Cardiac muscle cell (in vitro differentiated cells and primary cell): ENCODE measurements around the gene CPEB1. TPM values are rescaled to one million over a fixed set of nuclear protein-coding genes. Genes with fewer than 3 reads are reported as not detected.

Experiments
- DNase-seq, 2 donors: peaks; one replicate each; pipeline versions ENCODE4 v3.0.0 to v3.0.0-alpha.2; 2010 to 2017; ENCODE audit warnings: low read depth in 1 of 2, low spot score in 1 of 2
- H3K27ac ChIP-seq: fragments of 200-600 bp; sonication (generic); 2 replicates; pipeline ENCODE4 v1.5.1; 2016
- H3K27me3 ChIP-seq: fragments of 200-600 bp; sonication (generic); 2 replicates; pipeline ENCODE4 v1.6.0; 2016; ENCODE audit warnings: control low read depth
- H3K36me3 ChIP-seq: fragments of 200-600 bp; sonication (generic); 2 replicates; pipeline ENCODE4 v1.5.1; 2016; ENCODE audit warnings: control low read depth
- H3K4me1 ChIP-seq: fragments of 200-600 bp; sonication (generic); 2 replicates; pipeline ENCODE4 v1.8.1; 2017; ENCODE audit warnings: low read depth, mild to moderate bottlenecking, mixed run types
- H3K4me3 ChIP-seq: fragments of 200-600 bp; sonication (generic); 2 replicates; pipeline ENCODE4 v1.5.1; 2016; ENCODE audit warnings: mild to moderate bottlenecking
- H3K9me3 ChIP-seq: fragments of 200-600 bp; sonication (generic); 2 replicates; pipeline ENCODE4 v1.5.1; 2017; ENCODE audit warnings: low read depth, mild to moderate bottlenecking, control low read depth
- polyA plus RNA-seq: library from polyadenylated mRNA; unstranded; fragments of >200 nt; fragmentation: Nextera tagmentation; extraction: Ambion mirVana; gene quantifications from 2 replicates; pipeline ENCODE4 v1.2.1, GENCODE V29; 2016
- total RNA-seq: library from RNA; depleted of rRNA; stranded (reverse); fragments of >200 nt; gene quantifications from 2 replicates; pipeline ENCODE4 v1.2.3, GENCODE V29; 2016
- TF ChIP-seq, protein P1 (sequence below): IDR thresholded peaks from 2 replicates; pipeline ENCODE4 v1.5.1; 2012; ENCODE audit warnings: low read depth, mild to moderate bottlenecking, low read length

CPEB1 gene
- total and polyA plus RNA-seq, 2 experiments from 2014 or later, result 1.9 to 2.3 TPM

- TF ChIP-seq, protein P1, sequence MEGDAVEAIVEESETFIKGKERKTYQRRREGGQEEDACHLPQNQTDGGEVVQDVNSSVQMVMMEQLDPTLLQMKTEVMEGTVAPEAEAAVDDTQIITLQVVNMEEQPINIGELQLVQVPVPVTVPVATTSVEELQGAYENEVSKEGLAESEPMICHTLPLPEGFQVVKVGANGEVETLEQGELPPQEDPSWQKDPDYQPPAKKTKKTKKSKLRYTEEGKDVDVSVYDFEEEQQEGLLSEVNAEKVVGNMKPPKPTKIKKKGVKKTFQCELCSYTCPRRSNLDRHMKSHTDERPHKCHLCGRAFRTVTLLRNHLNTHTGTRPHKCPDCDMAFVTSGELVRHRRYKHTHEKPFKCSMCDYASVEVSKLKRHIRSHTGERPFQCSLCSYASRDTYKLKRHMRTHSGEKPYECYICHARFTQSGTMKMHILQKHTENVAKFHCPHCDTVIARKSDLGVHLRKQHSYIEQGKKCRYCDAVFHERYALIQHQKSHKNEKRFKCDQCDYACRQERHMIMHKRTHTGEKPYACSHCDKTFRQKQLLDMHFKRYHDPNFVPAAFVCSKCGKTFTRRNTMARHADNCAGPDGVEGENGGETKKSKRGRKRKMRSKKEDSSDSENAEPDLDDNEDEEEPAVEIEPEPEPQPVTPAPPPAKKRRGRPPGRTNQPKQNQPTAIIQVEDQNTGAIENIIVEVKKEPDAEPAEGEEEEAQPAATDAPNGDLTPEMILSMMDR, result no peak
- Histone ChIP-seq H3K9me3 (no peaks in the 10 kb centered on the region), H3K4me3 (no peak overlapping the region), H3K27ac (no peak overlapping the region), H3K27me3 (peaks cover 33% of the 10 kb centered on the region), H3K4me1 (no peaks in the 10 kb centered on the region), H3K36me3 (no peaks in the 10 kb centered on the region)
- no peak for DNase-seq
Measured at GRCh38 chr15:82656641-82657266, 9.6 kb upstream of the CPEB1 start.

- Histone ChIP-seq H3K36me3 (no peaks in the 10 kb centered on the region), H3K27ac (no peak overlapping the region), H3K4me3 (no peak overlapping the region), H3K27me3 (peaks cover 44% of the 10 kb centered on the region), H3K9me3 (no peaks in the 10 kb centered on the region), H3K4me1 (no peaks in the 10 kb centered on the region)
- DNase-seq, result no peak
- TF ChIP-seq, protein P1, result no peak
Measured at GRCh38 chr15:82655606-82656005, 8.4 kb upstream of the CPEB1 start.

DNA sequence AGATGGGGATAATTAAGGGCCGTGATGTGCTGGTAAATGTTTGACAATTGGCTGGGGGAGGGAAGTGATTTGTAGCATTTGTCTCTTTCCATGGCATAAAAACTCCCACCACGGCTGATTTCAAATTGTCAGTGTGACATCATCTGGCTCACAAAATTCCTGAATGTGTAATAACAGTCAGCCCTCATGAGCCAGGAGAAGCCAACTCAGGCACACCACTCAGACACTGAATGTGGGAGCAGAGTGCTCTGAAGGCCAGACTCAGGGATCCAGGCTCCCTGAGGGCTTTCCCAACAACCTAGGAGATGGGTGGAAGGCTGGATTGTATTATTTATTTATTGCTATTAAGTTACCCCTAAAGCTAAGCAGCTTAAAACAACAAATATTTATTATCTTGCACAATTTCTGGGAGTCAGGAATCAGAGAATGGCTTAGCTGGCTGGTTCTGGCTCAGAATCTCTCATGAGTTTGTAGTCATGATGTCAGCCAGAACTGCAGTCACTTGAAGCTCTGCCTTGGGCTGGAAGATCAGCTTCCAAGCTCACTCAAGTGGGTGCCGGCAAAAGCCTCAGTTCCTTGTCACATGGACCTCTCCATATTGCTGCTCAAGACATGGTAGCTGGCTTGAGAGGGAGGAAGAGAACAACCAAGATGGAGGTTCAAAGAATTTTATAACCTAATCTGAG lies 6.5 kb upstream of the CPEB1 start:
- Histone ChIP-seq H3K4me1 (no peaks in the 10 kb centered on the region), H3K27me3 (peaks cover 64% of the 10 kb centered on the region), H3K9me3 (no peaks in the 10 kb centered on the region), H3K4me3 (no peak overlapping the region), H3K27ac (no peak overlapping the region), H3K36me3 (no peaks in the 10 kb centered on the region)
- no peak for DNase-seq
- TF ChIP-seq, protein P1, result no peak

DNA sequence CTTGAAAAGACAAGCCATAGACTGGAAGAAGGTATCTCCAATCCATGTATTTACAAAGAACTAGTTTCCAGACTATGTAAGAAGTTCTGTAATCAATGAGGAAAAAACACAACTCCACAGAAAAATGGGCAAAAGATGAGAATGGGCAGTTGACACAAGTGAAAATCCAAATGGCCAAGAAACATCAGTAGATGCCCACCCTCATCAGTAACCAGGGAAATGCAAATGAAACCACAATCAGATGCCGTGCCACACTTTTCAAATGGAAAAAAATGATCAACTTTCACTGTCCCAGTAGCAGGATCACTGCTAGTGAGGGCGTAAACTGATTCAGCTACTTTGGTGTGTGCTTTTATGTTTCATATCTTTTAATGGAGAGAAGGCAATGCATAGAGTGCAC lies 4.5 kb upstream of the CPEB1 start:
- TF ChIP-seq, protein P1, result no peak
- no peak overlapping the region for H3K4me3 ChIP-seq
- no peak for DNase-seq
- peaks cover 77% of the 10 kb centered on the region for H3K27me3 ChIP-seq
- peaks cover 6% of the 10 kb centered on the region for H3K4me1 ChIP-seq
- no peaks in the 10 kb centered on the region for H3K9me3 ChIP-seq
- no peaks in the 10 kb centered on the region for H3K36me3 ChIP-seq
- no peak overlapping the region for H3K27ac ChIP-seq

- H3K27me3 ChIP-seq, result peaks cover 92% of the 10 kb centered on the region
- TF ChIP-seq, protein P1, result no peak
- H3K4me3 ChIP-seq, result no peak overlapping the region
- H3K4me1 ChIP-seq, result peaks cover 6% of the 10 kb centered on the region
- H3K9me3 ChIP-seq, result no peaks in the 10 kb centered on the region
- H3K27ac ChIP-seq, result no peak overlapping the region
- no peaks in the 10 kb centered on the region for H3K36me3 ChIP-seq
- DNase-seq, result no peak
Measured at GRCh38 chr15:82650046-82650670, 3.0 kb upstream of the CPEB1 start.
